ENCODE measurements around the gene CAPN9.

GRCh38 chr1:230730977-230731376, 16.2 kb upstream of the CAPN9 start:
- TF ChIP-seq, protein P1, sequence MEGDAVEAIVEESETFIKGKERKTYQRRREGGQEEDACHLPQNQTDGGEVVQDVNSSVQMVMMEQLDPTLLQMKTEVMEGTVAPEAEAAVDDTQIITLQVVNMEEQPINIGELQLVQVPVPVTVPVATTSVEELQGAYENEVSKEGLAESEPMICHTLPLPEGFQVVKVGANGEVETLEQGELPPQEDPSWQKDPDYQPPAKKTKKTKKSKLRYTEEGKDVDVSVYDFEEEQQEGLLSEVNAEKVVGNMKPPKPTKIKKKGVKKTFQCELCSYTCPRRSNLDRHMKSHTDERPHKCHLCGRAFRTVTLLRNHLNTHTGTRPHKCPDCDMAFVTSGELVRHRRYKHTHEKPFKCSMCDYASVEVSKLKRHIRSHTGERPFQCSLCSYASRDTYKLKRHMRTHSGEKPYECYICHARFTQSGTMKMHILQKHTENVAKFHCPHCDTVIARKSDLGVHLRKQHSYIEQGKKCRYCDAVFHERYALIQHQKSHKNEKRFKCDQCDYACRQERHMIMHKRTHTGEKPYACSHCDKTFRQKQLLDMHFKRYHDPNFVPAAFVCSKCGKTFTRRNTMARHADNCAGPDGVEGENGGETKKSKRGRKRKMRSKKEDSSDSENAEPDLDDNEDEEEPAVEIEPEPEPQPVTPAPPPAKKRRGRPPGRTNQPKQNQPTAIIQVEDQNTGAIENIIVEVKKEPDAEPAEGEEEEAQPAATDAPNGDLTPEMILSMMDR (IDR thresholded peaks at IDR 0.05; ENCODE audit: borderline replicate concordance, extremely low read depth, low read length, poor library complexity, severe bottlenecking): no peak
- no peak for TF ChIP-seq EZH2 (IDR thresholded peaks at IDR 0.05; ENCODE audit: borderline replicate concordance, low read depth, low read length, severe bottlenecking)

Data from DND-41 (cell line).